ENCODE results near the gene PHF21B.

The PHF21B gene

DNA sequence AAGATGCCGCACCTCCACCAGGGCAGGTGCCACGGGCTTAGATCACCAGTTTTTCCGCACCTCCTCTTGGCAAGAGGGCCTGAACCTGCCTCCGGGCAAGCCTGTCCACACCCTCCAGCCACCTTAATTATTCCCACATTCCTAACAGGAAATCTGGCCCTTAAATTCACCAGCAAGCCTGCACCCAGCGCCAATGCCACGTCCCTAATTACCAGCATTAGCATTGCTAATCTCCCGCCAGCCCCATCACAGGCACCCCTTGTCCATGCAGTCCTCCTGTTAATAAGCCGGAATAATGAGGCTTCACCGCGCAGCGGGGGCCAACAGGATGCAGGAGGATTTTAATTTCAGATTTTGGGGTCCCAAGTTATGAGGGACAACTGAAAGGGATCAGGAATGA, 69.7 kb downstream of the PHF21B start:
- FAIRE-seq (no peak), DNase-seq (ENCODE audit: insufficient read length, low spot score) (no peak)

DNA sequence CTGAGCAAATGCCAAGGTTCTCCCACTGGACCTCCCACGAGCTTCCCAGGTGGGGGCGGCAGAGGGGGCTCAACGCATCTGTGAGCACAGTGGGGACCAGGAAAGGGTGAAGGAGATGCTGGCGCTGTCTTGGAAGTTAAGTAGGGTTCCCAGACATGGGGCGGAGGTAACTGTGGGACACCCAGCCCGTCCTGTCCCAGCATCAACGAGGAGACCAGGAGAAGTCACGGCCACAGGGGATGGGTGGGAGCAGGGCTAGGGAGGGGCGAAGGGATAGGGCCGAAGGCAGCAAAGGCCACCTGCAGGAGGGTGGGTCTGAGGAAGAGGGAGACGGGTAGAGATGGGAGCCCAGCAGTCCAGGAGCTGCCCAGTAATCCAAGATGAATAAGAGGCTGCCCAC, 70.4 kb downstream of the PHF21B start:
- DNase-seq (ENCODE audit: insufficient read length, low spot score) (no peak), FAIRE-seq (no peak)

DNA sequence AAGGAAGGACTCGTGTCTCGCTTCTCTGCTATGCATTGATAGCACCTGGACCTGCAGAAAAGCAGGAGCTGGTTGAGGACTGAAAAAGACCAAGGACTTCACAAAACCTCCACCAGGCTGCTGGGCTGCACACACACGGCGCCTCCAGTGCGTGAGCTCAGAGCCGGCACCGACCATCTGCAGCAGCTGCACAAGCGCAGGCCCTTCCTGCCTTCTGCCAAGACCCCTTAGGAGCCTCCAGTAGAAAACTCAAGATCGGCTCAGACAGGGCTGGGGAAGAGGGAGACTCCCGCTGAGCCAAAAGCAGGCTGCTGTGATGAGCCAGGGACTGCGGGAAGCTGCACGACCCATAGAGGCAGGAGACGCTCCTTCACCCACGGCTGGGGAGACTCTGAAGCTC, 70.9 kb downstream of the PHF21B start:
- no peak for DNase-seq (ENCODE audit: insufficient read length, low spot score)
- no peak for FAIRE-seq

DNA sequence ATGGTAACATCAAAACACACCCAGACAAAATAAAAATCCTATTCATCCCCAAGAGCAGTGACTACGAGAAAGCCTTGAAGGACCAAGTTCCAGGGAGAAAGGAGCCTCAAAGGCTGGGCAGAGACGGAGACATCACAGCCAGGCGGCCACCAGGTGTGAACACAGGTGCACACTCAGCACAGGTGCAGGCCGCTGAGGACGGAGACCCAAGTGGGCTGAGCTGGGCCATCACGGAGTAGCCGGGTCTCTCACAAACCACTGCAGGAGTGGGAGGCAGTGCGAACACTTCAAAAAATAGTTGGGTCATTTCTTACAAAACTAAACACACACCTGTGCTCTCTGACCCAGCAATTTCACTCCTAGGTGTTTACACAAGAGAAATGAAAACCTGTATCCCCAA, 72.6 kb downstream of the PHF21B start:
- DNase-seq (ENCODE audit: insufficient read length, low spot score) (no peak), FAIRE-seq (no peak)

DNA sequence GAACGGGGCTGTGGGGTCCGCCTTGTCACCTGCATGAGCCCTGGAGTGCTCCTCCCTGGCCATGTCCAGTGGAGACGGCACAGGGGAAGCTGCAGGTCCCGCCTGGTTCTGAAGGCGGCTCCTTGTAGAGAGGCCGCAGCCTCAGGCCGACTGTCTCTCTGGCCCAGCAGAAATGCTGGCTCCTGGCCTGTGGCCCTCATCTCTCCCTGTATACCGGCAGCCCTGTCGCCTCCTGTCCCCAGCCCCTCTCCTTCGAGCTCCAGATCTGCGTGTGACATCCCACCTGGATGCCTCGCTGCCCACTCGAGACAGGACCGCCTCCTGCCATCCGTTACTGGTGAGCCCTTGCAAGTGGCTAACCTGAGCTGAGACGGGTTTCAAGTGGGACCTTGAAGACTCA, 73.6 kb downstream of the PHF21B start:
- DNase-seq (ENCODE audit: insufficient read length, low spot score) (no peak), FAIRE-seq (no peak)

DNA sequence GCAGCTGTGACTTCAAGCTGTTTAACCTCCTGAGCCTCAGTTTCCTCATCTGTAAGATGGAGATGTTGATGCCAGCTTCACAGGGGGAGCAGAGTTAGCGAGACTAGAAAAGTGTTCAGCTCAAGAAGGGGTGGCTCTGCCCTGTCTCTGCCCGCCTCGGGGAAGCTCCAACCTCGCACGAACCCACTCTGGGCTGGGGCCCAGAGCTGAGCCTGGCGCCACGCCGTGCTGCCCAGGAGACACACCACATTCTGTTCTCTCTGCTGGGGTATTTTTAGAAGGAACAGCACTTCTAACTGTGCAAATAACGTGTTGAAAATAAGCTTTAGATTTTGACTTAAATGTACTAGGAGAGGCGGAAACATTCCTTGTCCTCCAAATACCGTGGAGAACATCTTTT, 74.1 kb downstream of the PHF21B start:
- no peak for DNase-seq (ENCODE audit: insufficient read length, low spot score)
- FAIRE-seq = no peak

DNA sequence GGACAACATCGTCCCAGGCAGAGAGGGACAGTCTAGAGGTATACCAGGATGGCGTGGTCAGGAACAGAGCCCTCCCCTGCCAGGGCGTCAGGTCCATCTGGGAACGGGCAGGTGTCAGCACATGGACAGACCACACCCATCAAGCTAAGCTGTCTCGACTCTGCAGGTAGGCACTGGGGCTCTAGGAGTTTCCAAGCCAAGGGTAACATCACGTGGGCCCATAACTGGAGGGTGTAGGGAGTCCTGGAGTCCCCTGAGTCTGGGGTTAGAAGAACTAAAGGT, 75.4 kb downstream of the PHF21B start:
- FAIRE-seq (no peak), DNase-seq (ENCODE audit: insufficient read length, low spot score) (no peak)

DNA sequence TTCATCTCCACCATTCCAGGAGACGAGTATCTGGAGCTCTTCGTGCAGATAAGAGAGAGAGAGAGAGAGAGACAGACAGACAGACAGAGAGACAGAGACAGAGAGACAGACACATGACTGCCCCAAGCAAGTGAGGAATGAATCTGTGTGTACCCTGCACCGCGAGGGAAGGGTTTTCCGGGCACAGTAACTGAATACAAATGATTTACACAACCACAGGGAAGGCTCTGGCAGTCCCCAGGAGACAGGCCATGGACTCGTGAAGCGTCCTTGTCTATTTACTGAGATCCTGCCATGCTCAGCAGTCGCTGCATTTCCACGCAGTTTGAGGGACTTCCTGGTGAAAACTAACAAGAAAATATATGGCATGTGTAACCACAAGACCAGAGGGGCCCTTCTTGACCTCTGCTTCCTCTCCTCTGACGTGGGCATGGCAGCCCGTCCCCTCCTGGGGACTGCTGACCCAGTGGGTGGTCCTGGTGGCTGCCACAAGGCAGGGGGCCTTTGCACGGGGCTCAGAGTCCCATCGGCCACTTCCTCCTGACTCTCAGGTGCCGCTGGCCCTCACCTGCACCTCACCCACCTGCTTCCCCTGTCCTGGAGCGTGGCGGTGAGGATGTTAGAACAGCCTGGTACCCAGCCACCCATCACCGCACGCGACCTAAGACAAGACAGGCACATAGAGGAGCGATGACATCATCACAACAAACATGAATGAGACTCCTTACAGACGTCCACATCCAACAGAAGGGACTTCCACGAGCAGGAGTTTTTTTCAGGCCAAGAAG, 75.9 kb downstream of the PHF21B start:
- FAIRE-seq (no peak), DNase-seq (ENCODE audit: insufficient read length, low spot score) (no peak)

DNA sequence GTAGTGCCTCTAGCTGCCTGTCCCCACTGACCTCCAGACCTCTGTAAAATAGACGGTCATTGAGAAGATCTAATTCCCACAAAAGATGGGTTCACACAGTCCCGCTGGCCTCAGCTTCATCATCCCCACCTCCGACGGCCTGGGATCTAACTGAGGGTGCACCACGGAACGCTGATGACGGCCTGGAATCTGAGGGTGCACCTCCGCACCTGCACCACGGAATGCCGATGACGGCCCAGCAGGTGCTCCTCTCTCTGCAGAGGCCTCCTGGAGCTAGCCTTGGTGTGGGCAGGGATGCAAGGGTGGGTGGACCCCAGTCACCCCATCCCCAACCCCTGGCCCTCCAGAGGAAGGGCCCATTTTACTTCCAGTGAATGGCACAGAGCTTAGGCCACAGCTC, 77.3 kb downstream of the PHF21B start:
- no peak for DNase-seq (ENCODE audit: insufficient read length, low spot score)
- no peak for FAIRE-seq

DNA sequence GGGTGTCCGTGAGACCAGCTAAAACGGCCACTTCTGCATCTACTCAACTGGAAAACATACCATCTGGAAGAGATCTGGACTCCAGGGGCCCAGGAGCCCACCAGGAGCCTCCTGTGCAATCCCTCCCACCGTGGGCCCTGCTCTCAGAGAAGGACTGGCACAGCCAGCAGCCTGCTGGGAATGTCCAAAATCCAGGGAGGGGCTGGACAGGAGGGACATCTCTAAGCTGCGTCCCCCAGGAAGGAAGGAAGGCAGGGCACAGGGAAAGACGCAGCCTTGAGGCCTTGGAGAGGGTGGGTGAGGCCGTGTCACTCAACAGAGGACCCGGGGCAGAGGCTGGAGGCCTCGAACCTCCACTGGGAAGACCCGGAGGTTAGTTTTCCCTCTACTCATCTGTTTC, 78.0 kb downstream of the PHF21B start:
- FAIRE-seq = no peak
- no peak for DNase-seq (ENCODE audit: insufficient read length, low spot score)

DNA sequence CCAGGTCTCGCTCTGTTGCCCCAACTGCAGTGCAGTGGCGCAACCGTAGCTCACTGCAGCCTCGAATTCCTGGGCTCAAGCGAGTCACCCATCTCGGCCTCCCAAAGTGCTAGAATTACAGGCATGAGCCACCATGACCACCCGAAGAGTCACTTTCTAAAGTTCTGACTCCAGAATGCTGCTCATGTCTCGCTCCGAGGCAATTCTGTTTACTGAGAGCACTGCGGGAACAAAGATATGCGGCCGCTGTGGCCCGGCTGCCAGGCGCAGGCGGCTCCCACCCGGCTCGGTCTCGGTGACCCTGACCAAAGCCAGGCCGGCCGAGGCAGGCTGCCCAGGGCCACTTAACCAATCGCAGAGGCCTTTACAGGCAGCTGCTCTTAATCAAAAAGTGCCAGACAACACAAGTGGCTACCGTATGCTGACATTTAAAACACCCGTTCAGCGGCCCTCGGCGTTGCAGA, 78.7 kb downstream of the PHF21B start:
- DNase-seq (ENCODE audit: insufficient read length, low spot score) (no peak), FAIRE-seq (no peak)

DNA sequence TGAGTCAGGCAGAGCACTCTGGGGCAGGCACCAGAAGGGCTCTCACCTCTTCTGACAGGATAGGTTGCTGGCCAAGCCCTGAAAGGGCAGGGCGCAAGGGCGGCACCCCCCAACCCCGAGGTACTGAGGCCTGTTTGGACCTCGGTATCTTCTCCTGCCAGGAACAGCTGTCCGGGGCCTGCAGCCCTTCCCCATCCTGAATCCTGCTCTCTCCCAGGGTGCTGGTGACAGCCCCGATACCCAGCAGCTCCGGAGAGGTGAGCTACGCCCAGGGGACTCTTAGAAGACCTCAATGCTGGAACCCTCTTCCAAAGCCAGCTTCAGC, 79.1 kb downstream of the PHF21B start:
- FAIRE-seq (no peak), DNase-seq (ENCODE audit: insufficient read length, low spot score) (no peak)

DNA sequence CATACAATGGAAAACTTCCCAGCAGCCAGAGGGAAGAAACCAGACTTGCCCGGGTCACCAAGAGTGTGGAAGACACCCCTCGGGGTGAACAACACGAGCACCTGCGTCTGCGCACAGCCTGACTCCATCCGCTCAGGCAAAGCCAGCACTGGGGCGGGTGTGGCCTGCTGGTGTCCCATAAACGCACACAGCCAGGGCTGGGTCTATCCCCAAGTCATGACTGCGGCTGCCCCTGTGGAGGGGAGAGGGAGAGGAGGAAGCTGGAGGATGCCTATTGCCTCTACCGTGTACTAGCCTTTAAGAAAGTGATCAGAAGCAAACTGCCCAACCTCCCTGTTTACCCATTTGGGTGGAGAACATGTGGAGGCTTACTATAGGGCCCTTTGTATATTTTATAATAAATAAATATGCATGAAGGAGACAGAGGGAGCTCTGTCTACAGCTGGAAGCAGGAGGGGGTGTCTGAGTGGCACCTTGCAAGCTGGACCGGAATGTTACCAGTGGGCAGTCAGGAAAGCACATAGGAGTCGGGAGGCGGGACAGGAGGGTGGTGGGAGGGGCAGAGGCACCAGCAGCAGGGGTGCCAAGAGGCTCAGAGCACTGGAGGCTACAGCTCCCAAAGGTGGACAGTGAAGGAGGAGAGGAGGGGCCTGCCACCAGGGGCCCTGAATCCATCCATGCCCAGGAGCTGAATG, 79.6 kb downstream of the PHF21B start:
- DNase-seq (ENCODE audit: insufficient read length, low spot score) (no peak), FAIRE-seq (no peak)

DNA sequence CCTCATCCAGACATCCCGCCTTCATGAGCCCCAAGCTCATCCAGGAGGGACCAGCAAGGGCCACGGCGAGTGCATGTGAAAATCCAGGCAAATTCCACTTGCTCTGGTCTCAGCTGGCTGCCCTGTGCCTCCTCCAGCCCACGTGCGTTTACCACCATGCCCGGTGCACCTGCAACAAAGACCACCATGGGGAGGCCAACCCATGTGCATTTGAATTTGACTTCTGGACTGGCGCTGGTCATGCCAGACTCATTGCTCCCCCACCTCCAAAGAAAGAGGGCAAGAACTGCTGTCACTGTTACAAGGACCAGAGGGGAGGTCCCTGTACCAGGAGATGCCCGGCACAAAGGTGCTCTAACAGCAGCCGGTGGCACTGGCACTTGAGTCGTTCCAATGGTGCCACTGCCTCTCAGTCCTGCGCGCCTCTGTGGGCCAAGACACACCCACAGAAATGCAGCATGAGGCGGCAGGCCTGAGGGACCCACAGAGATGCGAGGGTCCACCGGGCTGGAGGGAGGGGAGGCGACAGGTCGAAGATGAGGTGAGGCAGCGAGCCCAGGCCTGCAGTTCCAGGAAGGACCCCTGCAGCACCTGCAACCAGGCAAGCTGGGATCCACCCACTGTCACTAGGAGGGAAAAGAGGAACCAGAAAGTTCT, 80.3 kb downstream of the PHF21B start:
- no peak for DNase-seq (ENCODE audit: insufficient read length, low spot score)

DNA sequence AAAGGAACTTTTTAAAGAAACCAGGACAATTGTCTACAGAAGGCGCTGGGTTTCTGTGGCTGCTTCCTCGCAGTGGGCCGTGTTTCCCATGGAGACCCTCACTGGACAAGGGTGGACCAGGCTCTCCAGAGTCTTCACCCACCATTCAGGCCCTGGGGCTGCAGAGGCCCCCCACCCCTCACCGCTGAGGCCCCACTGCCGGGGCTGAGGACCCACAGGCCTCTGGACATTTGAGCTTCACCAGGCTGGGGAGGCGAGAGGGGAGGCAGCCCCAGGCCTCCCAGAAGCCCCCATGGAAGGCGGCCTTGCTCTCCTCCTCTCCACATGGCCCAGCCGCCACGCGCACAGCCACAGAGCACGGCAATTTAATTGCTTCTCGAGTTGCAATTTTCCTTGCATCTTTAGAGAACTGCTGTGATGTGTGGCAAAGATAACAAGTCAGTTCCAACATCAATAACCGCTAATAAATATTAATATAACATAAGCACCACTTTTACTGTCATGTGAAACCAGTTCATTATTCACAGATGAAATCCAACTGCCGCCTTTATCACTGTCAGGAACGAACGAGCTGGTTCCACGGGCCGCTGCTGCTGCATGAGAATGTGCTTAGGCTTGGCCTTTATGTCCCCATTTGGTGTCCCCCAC, 81.0 kb downstream of the PHF21B start:
- FAIRE-seq = no peak

More for the DNA sequence above, 80.3 kb downstream of the PHF21B start:
- FAIRE-seq = no peak

DNA sequence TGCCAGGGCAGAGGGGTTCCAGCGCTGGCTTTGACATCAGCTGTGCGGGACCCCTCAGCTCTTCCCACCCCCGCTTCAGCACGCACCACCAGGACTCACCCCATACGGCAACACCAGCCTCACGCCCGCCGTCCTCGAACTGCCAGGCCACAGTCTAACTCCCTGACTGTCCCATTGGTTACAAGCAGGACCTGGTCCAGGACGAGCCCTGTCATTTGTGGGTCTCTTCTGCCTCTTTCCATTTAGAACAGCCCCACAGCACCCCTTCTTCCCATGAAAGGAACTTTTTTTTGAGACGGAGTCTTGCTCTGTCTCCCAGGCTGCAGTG, 81.7 kb downstream of the PHF21B start:
- DNase-seq (ENCODE audit: insufficient read length, low spot score) = no peak
- no peak for FAIRE-seq

More for the DNA sequence above, 81.0 kb downstream of the PHF21B start:
- no peak for DNase-seq (ENCODE audit: insufficient read length, low spot score)

DNA sequence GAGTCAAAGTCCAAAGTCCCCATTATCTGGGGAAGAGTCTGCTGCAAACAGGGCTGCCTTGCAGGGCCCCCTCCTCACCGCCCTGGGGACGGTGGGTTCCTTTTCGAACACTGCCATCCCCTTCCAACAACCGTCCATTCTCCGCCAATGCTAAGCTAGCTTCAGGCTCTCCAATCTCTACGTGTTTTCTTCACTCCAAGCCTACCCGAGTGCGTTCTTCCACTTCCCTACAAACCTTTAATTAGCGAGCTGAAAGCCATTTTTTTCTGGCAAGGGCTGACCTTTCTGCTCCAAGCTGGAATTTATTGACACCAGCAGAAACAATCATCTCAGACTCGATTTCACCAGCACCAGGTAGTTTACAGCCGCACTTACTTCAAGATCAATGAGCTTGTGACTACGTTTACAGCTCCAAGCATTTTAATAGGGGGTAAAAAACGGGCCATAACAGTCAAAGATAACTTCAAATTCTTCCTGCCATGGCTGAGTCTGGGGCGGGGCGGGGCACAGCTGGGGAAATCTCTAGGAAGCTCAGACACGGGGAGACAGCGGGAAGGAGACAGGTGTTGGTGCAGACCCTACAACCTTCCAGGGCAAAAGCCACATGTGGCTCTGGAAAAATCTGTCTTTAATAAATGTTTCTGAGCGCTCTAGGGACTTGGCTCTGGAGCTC, 82.2 kb downstream of the PHF21B start:
- no peak for DNase-seq (ENCODE audit: insufficient read length, low spot score)
- FAIRE-seq = no peak

DNA sequence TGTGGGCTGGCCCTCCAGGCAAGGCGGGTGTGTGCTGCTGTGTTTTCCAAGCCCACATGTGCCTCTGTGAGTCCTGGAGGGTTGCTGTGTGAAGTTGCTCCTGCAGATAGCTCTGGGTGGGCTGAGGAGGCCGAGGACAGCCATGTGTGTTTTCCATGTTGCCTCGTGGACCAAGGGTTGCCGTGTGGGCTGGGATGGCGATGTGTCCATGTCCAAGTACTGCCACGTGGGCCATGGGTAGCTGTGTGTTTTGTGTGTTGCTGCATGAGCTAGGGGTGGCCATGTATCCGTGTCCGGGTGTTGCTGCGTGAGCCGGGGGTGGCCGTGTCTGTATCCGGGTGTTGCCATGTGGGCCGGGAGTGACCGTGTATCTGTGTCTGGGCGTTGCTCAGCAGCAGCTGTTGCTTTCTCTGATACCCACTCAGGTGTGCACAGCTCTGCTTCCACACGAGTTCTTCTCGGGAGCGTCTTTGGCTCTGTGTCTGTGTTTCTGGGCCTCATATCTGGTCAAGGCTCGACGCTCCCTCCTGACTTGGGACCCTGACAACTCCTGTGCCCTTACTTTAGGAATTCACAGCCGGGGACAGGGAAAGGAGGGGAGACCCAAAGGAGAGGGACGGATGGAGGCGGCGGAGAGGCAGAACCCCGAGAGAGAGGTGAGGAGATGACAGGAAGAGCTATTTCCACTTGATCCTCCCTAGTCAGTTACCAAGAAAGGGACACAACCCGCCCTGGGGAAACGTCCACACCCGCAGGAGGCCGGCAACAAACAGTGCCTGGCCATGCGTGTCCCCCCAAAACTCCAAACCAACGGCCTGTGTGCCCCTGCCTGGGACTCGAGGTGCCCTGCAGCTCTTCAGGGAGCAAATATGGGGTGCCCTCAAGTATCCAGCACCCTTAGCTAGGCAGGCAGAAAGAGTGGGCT, 83.1 kb downstream of the PHF21B start:
- FAIRE-seq (no peak), DNase-seq (ENCODE audit: insufficient read length, low spot score) (no peak)

DNA sequence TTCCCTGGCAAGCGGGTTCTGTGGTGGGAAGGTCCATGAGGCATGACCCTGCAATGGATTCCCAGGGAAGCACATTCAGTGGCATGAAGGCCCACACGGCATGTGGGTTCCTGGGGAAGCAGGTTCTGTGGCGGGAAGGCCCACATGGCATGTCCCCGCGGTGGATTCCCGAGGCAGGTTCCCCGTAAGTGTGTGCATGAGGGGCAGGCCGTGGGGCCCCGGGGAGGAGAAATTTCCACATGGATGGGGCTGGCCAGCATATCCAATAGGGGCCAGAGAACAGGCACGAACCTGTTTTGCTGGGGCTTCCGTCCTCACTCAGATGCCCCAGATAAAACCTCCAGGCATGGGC, 83.7 kb downstream of the PHF21B start:
- FAIRE-seq = no peak
- no peak for DNase-seq (ENCODE audit: insufficient read length, low spot score)

DNA sequence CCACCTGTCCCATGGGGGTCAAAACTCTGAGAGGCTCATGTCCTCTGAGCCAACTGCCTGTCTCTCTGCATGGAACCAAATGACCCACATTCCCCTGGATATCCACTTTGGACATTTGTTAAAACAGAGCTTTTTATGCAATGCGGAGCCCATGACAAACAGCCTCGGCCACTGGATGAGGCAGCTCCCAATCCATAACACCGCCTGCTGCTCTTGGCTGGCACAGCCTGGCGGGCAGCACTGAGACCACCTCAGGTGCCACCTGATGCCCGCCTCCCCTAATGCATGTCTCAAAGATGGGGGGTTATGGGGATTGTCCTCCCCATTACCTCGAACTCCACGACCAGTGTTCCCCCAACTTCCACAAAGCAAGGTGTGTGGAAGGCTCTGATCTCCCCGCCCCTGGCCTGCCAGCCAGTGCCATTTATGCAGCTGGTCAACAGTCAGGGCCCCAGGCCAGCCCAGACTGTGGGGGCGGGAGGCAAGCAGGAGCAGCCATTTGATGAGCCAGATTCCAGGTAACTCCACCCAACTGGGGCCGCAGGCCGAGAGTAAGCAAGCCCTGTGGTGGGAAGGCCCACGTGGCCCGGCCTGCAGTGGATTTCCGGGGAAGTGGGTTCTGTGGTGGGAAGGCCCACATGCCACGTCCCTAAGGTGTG, 84.2 kb downstream of the PHF21B start:
- no peak for FAIRE-seq
- DNase-seq (ENCODE audit: insufficient read length, low spot score) = no peak

Data from HTR-8/SVneo (cell line).